AG08396 (cell line): ENCODE measurements around the gene PTPRN2.

Experiments
- DNase-seq: peaks from one replicate; pipeline ENCODE4 v3.0.0; 2012; ENCODE audit warnings: low spot score, mixed read lengths

The PTPRN2 gene

DNA sequence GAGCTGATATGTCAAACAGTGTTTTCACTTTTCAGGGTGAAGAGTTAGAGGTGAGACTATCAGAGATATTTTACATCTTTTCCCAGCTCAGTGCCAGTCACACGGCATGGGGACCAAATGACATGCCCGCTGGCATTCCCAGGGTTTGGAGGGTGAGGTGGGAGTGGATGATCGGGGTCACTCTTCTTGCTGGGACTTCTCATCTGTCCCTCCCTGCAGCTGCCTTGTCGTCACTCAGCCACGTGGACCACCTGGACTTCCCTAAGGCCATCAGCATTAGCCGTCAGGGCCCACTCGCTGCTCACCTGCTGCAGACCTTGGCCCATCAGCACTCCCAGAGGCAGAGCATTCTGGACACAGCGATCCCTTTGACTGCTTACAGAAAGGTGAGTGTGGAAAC lies 949.1 kb downstream of the PTPRN2 start:
- DNase-seq, result no peak

DNA sequence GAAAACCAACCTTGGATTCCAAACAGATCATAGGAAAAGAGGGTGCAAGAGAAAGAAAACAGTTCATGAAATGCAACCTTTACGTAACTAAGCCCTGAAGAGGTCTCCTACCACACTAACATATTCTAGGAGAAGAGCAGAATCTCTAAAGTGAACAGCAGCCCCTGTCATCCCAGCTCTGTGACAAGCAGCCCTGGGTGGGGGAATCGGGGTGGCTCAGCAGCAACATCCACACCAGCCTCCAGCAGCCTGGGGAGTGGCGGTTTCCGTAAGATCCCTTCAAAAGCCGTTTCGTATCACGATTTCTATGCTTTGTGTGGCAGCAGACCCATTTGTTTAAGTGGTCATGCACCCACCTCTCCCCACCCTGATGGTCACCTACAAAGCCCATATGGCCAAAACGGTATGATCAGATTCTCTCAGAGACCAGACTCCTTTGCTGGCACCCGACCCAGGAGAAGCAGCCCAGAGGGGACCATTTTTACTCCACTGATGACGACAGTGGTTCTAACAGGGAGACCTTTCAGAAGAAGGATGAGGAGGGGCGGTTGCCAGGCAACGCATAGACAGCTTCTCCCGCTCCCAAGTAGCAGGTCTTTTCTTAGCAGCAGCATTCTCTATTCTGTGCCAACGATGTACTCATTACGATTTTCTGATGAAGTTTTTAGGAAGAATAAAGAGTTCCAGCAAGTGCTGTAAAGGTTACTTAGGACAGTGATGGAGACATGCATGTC lies 950.2 kb downstream of the PTPRN2 start:
- no peak for DNase-seq

DNA sequence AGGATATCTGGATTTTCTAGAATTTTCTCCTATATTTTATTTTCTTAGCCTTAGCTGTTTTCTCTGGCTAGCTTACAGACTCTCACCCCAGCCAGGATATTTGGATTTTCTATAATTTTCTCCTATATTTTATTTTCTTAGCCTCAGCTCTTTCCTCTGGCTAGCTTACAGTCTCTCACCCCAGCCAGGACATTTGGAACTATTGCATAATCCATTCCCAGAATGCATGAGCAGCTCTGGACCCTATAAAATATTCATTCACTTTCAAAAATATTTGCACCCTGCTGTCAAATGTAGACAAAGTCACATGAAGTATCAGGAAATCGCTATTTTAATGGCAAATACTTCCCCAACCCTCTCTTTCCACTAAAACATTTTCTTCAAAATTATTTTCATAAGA lies 952.0 kb downstream of the PTPRN2 start:
- DNase-seq, result no peak

- DNase-seq, result no peak
Measured at GRCh38 chr7:157635148-157635500, 952.5 kb downstream of the PTPRN2 start.

DNA sequence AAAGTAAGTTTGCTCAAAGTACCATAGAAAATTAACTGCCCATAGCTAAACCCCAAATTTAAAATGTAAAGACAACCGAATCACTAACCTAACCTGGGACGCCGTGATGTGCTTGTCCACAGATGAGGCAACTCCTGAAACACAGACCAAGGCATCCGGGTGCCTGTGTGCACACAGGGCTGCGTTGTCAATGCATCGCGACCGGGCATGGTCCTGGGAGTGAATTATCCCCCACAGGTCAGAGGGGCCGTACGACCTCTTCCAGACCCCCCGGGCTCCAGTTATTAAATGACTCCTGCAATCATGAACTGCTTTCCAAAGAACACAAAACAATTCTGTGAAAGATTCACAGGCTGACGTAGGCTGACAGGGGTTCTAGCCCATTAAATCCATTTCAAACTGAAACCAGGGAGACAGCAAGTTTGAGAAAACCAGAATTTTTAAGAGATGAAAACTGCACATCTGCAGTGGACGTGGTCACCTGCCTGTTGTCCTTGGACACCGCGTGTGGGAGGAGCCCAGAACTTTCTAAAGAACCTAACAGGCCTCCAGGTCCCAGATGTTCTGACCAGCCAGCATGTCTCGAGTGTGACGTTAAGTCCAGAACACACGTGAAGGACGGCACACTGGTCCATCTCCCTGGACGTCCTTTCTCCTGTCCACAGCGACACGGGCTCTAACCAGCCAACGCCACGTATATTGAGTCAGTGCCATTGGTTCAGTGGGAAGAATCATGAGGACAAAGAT lies 953.0 kb downstream of the PTPRN2 start:
- DNase-seq, result no peak

- DNase-seq, result no peak
Measured at GRCh38 chr7:157633465-157634185, 954.0 kb downstream of the PTPRN2 start.

GRCh38 chr7:157630301-157630853 lies 957.2 kb downstream of the PTPRN2 start:
- DNase-seq, result no peak

- DNase-seq, result no peak
Measured at GRCh38 chr7:157628456-157628855, 959.2 kb downstream of the PTPRN2 start.

GRCh38 chr7:157627646-157628045 lies 960.0 kb downstream of the PTPRN2 start:
- DNase-seq, result no peak

GRCh38 chr7:157627033-157627432 lies 960.6 kb downstream of the PTPRN2 start:
- DNase-seq, result no peak

GRCh38 chr7:157625973-157626742 lies 961.5 kb downstream of the PTPRN2 start:
- DNase-seq, result no peak

- DNase-seq, result no peak
Measured at GRCh38 chr7:157623556-157623955, 964.1 kb downstream of the PTPRN2 start.

GRCh38 chr7:157622408-157623205 lies 965.0 kb downstream of the PTPRN2 start:
- no peak for DNase-seq

GRCh38 chr7:157622000-157622399 lies 965.6 kb downstream of the PTPRN2 start:
- DNase-seq, result no peak

DNA sequence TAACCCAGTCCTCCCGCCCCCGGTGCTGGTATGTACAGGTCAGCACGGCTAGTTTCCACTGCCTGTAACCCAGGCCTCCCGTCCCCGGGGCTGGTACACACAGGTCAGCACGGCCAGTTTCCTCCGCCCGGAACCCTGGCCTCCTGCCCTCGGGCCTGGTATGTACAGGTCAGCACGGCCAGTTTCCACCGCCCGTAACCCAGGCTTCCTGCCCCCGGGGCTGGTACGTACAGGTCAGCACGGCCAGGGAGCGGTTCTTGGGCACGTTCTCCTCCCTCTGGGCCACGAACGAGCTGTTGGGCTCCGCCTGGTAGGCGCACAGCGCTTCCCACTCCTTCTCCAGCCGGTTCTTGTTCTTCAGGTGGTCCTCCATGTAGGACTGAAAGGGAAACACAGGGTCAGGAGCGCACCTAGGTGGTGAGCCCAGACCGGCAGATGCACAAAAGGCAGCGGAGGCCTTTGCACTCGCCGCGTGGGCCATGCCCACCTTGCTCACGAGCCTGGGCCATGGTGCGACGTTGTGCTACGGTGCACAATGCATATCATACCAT lies 966.4 kb downstream of the PTPRN2 start:
- no peak for DNase-seq

DNA sequence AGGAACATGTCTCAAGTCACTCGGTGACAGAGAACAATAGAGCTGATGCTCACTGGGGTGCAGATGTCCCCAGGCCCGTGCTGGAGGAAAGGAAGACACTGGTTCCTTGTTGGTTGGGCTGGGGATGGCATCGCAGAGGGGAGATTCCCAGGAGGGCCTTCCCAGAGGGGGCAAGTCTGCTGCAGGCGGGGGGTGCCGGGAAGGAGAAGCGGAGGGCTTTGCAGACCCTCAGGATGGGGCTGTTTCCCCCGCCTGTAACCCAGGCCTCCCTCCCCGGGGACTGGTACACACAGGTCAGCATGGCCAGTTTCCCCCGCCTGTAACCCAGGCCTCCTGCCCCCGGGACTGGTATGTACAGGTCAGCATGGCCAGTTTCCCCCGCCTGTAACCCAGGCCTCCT lies 967.0 kb downstream of the PTPRN2 start:
- no peak for DNase-seq

GRCh38 chr7:157619753-157620525 lies 967.7 kb downstream of the PTPRN2 start:
- DNase-seq, result no peak

GRCh38 chr7:157618823-157619606 lies 968.6 kb downstream of the PTPRN2 start:
- no peak for DNase-seq

- DNase-seq, result no peak
Measured at GRCh38 chr7:157618091-157618726, 969.4 kb downstream of the PTPRN2 start.
